Loucy (cell line): ENCODE results near the gene C2orf92.

Source experiments
- CTCF ChIP-seq: fragments of 200-600 bp; sonication (generic); conservative IDR thresholded peaks from 2 replicates; pipeline ENCODE4 v1.5.1; 2014; ENCODE audit warnings: mild to moderate bottlenecking, antibody characterized with exemption, low read length
- EZH2phosphoT487 ChIP-seq: fragments of 200-600 bp; IDR thresholded peaks from 2 replicates; pipeline ENCODE4 v1.6.1; 2018; ENCODE audit warnings: antibody characterized with exemption, mild to moderate bottlenecking, moderate library complexity, borderline replicate concordance

- TF ChIP-seq CTCF (no peak), EZH2phosphoT487 (no peak)
These were observed 76.1 kb downstream of the C2orf92 start for GRCh38 chr2:97745474-97746174.
